Prostate gland (tissue), 2 donors: ENCODE measurements around the gene KRTAP3-2.

Source experiments
- POLR2A ChIP-seq: fragments of 450-650 bp; IDR thresholded peaks from one replicate; pipeline ENCODE4 v1.6.1; 2016; ENCODE audit warnings: antibody characterized with exemption, mild to moderate bottlenecking
- POLR2AphosphoS5 ChIP-seq: sonication (generic); formaldehyde crosslinking; IDR thresholded peaks from one replicate; pipeline ENCODE4 v1.6.1; 2017; ENCODE audit warnings: antibody characterized with exemption
- TF ChIP-seq, protein P1 (sequence below), 4 experiments: fragments of 200-600 bp in 2 of 4; fragments of 450-650 bp in 2 of 4; sonication (generic) in 2 of 4; IDR thresholded peaks; 1 replicate in 3 of 4; 2 replicates in 1 of 4; pipeline ENCODE4 v1.5.1; 2016 to 2019; ENCODE audit warnings: antibody characterized with exemption in 4 of 4, mild to moderate bottlenecking in 2 of 4, moderate library complexity in 2 of 4

DNA sequence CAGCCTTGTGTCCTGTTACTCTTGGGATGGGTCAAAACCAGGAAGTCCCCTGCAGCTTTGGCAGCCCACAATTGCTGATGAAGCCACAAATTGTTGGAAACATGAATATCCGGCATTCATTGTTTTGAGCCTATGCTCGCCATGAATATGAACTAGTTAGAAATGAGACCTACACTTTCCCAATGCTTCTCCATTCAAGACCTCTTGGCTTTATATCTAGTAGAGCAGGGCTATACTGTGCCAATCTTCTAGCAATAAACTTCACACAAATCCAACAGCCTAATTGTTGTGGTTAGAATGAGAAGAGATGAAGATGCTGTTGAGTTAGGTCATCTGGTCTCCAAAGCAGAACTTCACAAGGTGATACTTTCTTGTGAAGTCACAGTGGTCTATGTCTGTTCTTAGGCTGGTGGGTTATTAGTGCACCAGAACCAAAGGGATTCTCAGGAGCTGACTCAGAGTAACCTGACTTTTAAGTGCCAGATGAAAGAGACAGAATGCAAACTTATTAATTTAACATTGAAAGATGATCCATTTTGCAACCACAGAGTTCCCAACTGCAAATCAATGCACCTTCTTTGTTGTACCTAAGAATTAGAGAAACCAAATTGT, 48.6 kb downstream of the KRTAP3-2 start:
- TF ChIP-seq, protein P1, sequence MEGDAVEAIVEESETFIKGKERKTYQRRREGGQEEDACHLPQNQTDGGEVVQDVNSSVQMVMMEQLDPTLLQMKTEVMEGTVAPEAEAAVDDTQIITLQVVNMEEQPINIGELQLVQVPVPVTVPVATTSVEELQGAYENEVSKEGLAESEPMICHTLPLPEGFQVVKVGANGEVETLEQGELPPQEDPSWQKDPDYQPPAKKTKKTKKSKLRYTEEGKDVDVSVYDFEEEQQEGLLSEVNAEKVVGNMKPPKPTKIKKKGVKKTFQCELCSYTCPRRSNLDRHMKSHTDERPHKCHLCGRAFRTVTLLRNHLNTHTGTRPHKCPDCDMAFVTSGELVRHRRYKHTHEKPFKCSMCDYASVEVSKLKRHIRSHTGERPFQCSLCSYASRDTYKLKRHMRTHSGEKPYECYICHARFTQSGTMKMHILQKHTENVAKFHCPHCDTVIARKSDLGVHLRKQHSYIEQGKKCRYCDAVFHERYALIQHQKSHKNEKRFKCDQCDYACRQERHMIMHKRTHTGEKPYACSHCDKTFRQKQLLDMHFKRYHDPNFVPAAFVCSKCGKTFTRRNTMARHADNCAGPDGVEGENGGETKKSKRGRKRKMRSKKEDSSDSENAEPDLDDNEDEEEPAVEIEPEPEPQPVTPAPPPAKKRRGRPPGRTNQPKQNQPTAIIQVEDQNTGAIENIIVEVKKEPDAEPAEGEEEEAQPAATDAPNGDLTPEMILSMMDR (IDR thresholded peaks at IDR 0.05) = no peak
- TF ChIP-seq POLR2A = no peak
- no peak for TF ChIP-seq POLR2AphosphoS5
